Measurements from ENCODE around the gene ZNRF4. TPM values are rescaled to one million over a fixed set of nuclear protein-coding genes. Genes with fewer than 3 reads are reported as not detected.

Gene ZNRF4
- total RNA-seq, 2 donors from 2014 or later = not detected

DNA sequence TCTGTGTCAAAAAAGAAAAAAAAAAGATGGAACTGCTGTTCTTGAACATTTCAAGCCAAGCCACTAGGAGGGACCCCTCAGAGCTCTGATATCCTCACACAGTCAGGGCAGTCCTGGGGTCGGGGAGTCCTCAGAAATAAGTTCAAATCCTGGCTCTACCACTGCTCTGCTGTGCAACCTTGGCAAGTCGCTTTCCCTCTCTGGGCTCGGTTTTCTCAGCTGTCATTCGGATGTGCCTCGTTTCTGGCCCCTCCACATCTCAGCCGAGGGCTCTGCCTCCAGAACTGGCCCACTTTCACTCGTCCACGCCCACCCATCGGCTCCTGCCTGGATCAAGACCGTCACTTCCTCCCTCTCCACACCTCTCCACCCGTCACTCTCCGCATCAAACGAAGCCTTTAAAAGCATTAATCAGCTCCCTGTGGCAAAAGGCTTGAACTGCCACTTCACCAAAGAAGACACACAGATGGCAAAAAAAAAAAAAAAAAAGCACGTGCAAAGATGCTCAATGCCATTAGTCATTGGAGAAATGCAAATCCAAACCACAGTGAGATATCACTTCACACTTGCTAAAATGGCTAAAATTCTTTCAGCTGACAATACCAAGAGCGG is 7.4 kb upstream of the ZNRF4 start:
- WGBS, 2 experiments (ENCODE audit: insufficient coverage in 1 of 2, insufficient read length in 1 of 2) = 49 to 52% methylated on average over 12 to 15 of the region's 15 CpGs
- no peak overlapping the region for H3K4me3 Mint-ChIP-seq
- Histone ChIP-seq H3K9ac (ENCODE audit: extremely low read depth, low read length, poor library complexity, severe bottlenecking) (no peak overlapping the region), H3K27me3 (ENCODE audit: control insufficient read depth, insufficient read depth, low read length, poor library complexity, severe bottlenecking) (no peaks in the 10 kb centered on the region), H3K4me1 (ENCODE audit: control insufficient read depth, insufficient read depth, low read length) (no peaks in the 10 kb centered on the region), H3K9me3 (ENCODE audit: control insufficient read depth, low read length) (no peaks in the 10 kb centered on the region), H3K36me3 (ENCODE audit: control insufficient read depth, insufficient read depth, low read length) (no peaks in the 10 kb centered on the region), H3K27ac (ENCODE audit: low read depth, low read length) (no peak overlapping the region), H3K4me3 (ENCODE audit: low read length) (no peak overlapping the region)
- peaks cover under 1% of the 10 kb centered on the region for H3K9me3 Mint-ChIP-seq
- H3K4me1 Mint-ChIP-seq = no peaks in the 10 kb centered on the region
- TF ChIP-seq, protein P1, sequence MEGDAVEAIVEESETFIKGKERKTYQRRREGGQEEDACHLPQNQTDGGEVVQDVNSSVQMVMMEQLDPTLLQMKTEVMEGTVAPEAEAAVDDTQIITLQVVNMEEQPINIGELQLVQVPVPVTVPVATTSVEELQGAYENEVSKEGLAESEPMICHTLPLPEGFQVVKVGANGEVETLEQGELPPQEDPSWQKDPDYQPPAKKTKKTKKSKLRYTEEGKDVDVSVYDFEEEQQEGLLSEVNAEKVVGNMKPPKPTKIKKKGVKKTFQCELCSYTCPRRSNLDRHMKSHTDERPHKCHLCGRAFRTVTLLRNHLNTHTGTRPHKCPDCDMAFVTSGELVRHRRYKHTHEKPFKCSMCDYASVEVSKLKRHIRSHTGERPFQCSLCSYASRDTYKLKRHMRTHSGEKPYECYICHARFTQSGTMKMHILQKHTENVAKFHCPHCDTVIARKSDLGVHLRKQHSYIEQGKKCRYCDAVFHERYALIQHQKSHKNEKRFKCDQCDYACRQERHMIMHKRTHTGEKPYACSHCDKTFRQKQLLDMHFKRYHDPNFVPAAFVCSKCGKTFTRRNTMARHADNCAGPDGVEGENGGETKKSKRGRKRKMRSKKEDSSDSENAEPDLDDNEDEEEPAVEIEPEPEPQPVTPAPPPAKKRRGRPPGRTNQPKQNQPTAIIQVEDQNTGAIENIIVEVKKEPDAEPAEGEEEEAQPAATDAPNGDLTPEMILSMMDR (conservative IDR thresholded peaks at IDR 0.05) = no peak
- H3K36me3 Mint-ChIP-seq (ENCODE audit: low read depth) = no peaks in the 10 kb centered on the region
- H3K27me3 Mint-ChIP-seq (ENCODE audit: insufficient read depth) = peaks cover 43% of the 10 kb centered on the region
- no peak overlapping the region for H3K27ac Mint-ChIP-seq
- DNase-seq = no peak

DNA sequence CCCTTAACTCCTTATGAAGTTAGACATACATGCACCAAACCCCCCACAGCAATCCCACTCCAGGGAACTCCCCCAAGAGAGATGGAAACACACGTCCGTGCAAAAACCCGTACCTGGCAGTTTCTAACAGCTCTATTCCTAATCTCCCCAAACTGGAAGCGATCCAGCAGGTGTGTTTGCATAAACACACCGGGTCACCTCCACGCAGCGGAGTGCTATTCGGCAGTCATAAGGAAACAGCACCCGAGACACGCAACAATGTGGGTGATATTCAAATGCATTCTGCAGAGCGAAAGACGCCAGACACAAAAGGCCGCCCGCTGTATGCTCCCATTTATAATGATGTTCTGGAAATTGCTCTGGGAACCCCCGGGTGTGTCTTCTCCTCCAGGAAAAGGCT is 6.8 kb upstream of the ZNRF4 start:
- DNase-seq = no peak
- no peaks in the 10 kb centered on the region for H3K9me3 ChIP-seq (ENCODE audit: control insufficient read depth, low read length)
- no peak overlapping the region for H3K9ac ChIP-seq (ENCODE audit: extremely low read depth, low read length, poor library complexity, severe bottlenecking)
- H3K4me3 ChIP-seq (ENCODE audit: low read length) = no peak overlapping the region
- TF ChIP-seq, protein P1 (conservative IDR thresholded peaks at IDR 0.05) = no peak
- Mint-ChIP-seq H3K4me3 (no peak overlapping the region), H3K4me1 (no peaks in the 10 kb centered on the region), H3K27me3 (ENCODE audit: insufficient read depth) (peaks cover 45% of the 10 kb centered on the region), H3K9me3 (peaks cover 5% of the 10 kb centered on the region), H3K27ac (no peak overlapping the region), H3K36me3 (ENCODE audit: low read depth) (no peaks in the 10 kb centered on the region)
- no peak overlapping the region for H3K27ac ChIP-seq (ENCODE audit: low read depth, low read length)
- H3K4me1 ChIP-seq (ENCODE audit: control insufficient read depth, insufficient read depth, low read length) = no peaks in the 10 kb centered on the region
- H3K27me3 ChIP-seq (ENCODE audit: control insufficient read depth, insufficient read depth, low read length, poor library complexity, severe bottlenecking) = no peaks in the 10 kb centered on the region
- 77 to 78% methylated on average over 15 of the region's 15 CpGs for WGBS, 2 experiments (ENCODE audit: insufficient coverage in 1 of 2, insufficient read length in 1 of 2)
- H3K36me3 ChIP-seq (ENCODE audit: control insufficient read depth, insufficient read depth, low read length) = no peaks in the 10 kb centered on the region

GRCh38 chr19:5450482-5451126 is 4.6 kb upstream of the ZNRF4 start:
- 83 to 85% methylated on average over 5 to 9 of the region's 9 CpGs for WGBS, 2 experiments (ENCODE audit: insufficient coverage in 1 of 2, insufficient read length in 1 of 2)
- peaks cover 6% of the 10 kb centered on the region for H3K9me3 Mint-ChIP-seq
- H3K27me3 Mint-ChIP-seq (ENCODE audit: insufficient read depth) = peaks cover 47% of the 10 kb centered on the region
- Histone ChIP-seq H3K4me1 (ENCODE audit: control insufficient read depth, insufficient read depth, low read length) (no peaks in the 10 kb centered on the region), H3K4me3 (ENCODE audit: low read length) (no peak overlapping the region), H3K27me3 (ENCODE audit: control insufficient read depth, insufficient read depth, low read length, poor library complexity, severe bottlenecking) (no peaks in the 10 kb centered on the region), H3K9ac (ENCODE audit: extremely low read depth, low read length, poor library complexity, severe bottlenecking) (no peak overlapping the region), H3K27ac (ENCODE audit: low read depth, low read length) (no peak overlapping the region), H3K9me3 (ENCODE audit: control insufficient read depth, low read length) (no peaks in the 10 kb centered on the region), H3K36me3 (ENCODE audit: control insufficient read depth, insufficient read depth, low read length) (no peaks in the 10 kb centered on the region)
- H3K4me3 Mint-ChIP-seq = no peak overlapping the region
- no peak for DNase-seq
- H3K27ac Mint-ChIP-seq = no peak overlapping the region
- H3K4me1 Mint-ChIP-seq = no peaks in the 10 kb centered on the region
- TF ChIP-seq, protein P1 (conservative IDR thresholded peaks at IDR 0.05) = no peak
- H3K36me3 Mint-ChIP-seq (ENCODE audit: low read depth) = no peaks in the 10 kb centered on the region
